Neuron (in vitro differentiated cells): Measurements from ENCODE around the gene CNTN5.

Experiments
- H2AFZ ChIP-seq: one replicate; pipeline ENCODE4 v1.6.1; 2013; ENCODE audit warnings: low read depth, mild to moderate bottlenecking, inconsistent platforms, low read length, moderate library complexity
- H3K27me3 ChIP-seq: one replicate; pipeline ENCODE4 v1.6.1; 2013; ENCODE audit warnings: low read length; ENCODE audit not compliant: insufficient read depth
- H3K36me3 ChIP-seq: one replicate; pipeline ENCODE4 v1.6.1; 2013; ENCODE audit warnings: low read length; ENCODE audit not compliant: insufficient read depth
- H3K4me1 ChIP-seq: one replicate; pipeline ENCODE4 v1.6.1; 2013; ENCODE audit warnings: low read length; ENCODE audit not compliant: insufficient read depth
- H3K4me3 ChIP-seq: 2 replicates; pipeline ENCODE4 v1.5.1; 2013; ENCODE audit warnings: mild to moderate bottlenecking, low read length, moderate library complexity
- H3K9me3 ChIP-seq: one replicate; pipeline ENCODE4 v1.6.1; 2013; ENCODE audit warnings: low read length

CNTN5 gene

GRCh38 chr11:99716302-99716701, 695.6 kb downstream of the CNTN5 start:
- Histone ChIP-seq H3K9me3 (no peaks in the 10 kb centered on the region), H3K36me3 (no peaks in the 10 kb centered on the region), H3K4me1 (no peaks in the 10 kb centered on the region), H2AFZ (no peak overlapping the region), H3K27me3 (no peaks in the 10 kb centered on the region), H3K4me3 (no peak overlapping the region)

DNA sequence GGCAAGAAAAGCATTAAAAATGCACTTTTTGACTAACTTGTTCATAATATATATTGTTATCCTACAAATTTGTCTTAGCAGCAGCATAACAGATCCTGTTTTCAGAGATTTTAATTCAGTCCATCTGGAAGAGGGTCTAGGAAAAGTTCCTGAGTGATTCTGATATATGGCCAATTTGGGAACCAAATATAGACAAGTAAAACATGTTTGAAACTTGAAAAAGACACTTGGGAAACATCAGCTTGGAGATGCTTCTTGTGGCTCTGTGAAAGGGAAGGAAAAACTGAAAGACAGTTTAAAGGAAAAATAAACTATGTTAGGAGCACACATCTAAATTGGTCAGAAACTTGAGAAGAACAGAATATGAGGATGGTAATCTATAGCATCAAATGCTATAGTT, 697.5 kb downstream of the CNTN5 start:
- no peaks in the 10 kb centered on the region for H3K4me1 ChIP-seq
- H3K4me3 ChIP-seq, result no peak overlapping the region
- no peak overlapping the region for H2AFZ ChIP-seq
- H3K9me3 ChIP-seq, result no peaks in the 10 kb centered on the region
- H3K27me3 ChIP-seq, result no peaks in the 10 kb centered on the region
- no peaks in the 10 kb centered on the region for H3K36me3 ChIP-seq

DNA sequence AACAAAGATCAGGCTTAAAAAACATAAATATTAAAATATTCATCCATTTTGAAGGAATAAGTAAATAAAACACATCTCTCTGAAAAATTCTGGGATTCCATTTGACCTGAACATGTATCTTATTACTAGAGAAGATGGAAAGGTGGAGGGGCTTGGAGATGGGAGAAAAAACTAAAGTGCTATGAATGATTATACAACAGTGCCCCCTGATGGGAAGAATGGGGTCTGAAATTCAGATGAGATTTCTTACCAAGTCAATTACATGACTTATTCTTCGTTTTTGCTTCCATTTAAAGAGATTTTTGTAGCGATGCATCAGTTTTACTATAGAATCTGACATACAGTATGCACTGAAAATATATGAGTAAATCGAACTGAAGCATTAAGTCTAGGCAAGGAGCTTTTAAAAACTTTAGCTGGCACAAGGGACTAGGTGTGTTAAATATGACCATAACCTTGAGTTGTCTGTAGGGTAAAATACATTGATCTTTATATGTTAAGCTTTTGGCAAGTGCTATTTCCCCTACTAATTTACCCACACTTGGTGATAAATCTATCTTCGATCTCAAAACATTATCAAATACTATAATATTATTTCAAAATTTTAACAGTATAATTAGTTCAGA, 718.8 kb downstream of the CNTN5 start:
- Histone ChIP-seq H2AFZ (no peak overlapping the region), H3K9me3 (no peaks in the 10 kb centered on the region), H3K4me3 (no peak overlapping the region), H3K36me3 (no peaks in the 10 kb centered on the region), H3K27me3 (no peaks in the 10 kb centered on the region), H3K4me1 (no peaks in the 10 kb centered on the region)

DNA sequence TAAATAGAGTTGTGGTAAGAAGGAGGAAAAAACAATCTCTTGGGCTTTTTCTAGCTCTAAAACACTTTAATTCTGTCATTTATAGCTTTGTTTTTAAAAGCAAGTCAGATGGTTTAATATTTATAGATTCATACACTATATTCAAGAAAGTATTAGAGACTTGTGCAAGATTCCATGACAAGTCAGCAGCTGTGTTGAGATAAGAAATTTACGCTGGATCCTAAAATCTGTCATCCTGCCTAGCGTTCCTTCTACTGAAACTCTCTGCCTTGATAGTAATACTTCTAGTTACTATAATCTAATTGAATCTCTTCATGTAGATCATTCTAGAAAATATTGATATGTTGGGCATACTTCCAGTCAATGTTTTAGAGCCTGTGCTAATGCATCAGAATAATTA, 721.8 kb downstream of the CNTN5 start:
- no peak overlapping the region for H2AFZ ChIP-seq
- H3K4me1 ChIP-seq, result no peaks in the 10 kb centered on the region
- no peaks in the 10 kb centered on the region for H3K36me3 ChIP-seq
- no peaks in the 10 kb centered on the region for H3K27me3 ChIP-seq
- no peaks in the 10 kb centered on the region for H3K9me3 ChIP-seq
- H3K4me3 ChIP-seq, result no peak overlapping the region

DNA sequence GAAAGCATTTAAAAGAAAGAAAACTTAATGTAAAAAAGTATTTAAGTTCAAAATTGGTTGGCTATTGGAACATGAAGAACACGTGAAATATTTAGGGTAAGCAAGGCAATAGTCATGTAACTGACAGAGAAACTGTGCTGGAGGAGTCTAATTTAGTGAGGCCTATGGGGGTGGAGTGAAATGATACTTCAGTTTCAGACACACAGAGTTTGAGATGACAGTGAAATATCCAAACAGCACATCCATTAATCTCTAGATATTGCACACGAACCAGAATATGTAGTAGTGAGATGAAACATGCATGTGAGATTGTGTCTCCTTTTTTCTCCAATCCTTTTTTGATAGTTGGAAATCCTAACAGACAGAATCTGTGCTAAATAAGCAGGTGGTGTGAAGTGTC, 739.0 kb downstream of the CNTN5 start:
- Histone ChIP-seq H3K4me3 (no peak overlapping the region), H3K4me1 (no peaks in the 10 kb centered on the region), H2AFZ (no peak overlapping the region), H3K27me3 (no peaks in the 10 kb centered on the region), H3K36me3 (no peaks in the 10 kb centered on the region), H3K9me3 (no peaks in the 10 kb centered on the region)

DNA sequence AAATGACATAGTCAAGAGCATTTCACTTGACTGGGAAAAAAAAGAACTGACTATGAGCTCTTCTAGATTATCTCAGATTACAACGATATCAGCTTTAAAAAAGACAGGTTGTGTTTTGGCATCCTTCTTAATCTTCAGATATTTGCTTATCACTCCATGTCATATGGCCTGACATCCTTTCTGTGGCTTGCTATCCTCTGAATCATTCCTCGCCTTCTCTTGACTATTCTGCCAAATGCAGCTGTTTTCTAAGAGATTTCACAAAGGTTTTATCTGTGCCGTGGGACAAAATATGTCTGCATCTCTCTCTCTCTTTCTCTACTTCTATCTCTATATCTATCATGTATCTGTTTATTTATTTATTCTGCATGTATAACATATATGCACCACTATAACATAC, 746.1 kb downstream of the CNTN5 start:
- H3K4me1 ChIP-seq, result no peaks in the 10 kb centered on the region
- H3K9me3 ChIP-seq, result no peaks in the 10 kb centered on the region
- no peaks in the 10 kb centered on the region for H3K36me3 ChIP-seq
- no peak overlapping the region for H2AFZ ChIP-seq
- no peak overlapping the region for H3K4me3 ChIP-seq
- H3K27me3 ChIP-seq, result no peaks in the 10 kb centered on the region

DNA sequence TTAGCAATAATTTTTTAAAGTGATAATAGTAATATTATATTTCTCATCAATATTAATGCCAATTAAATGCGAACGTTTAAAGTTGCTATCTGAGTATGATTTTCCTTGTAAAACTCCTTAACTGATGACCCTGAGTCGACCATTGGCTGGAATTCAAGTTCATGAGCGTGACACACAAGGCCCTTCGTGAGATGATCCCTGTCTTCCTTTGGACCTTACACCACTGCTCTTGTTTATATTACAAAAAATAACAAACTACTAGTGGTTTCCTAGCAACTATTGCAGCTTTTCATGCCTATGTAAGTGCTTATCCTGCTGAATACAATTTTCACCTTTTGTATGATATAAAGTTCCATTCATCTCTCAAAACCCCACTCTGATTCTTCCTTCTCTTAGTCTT, 752.9 kb downstream of the CNTN5 start:
- no peaks in the 10 kb centered on the region for H3K9me3 ChIP-seq
- H3K4me3 ChIP-seq, result no peak overlapping the region
- H3K36me3 ChIP-seq, result no peaks in the 10 kb centered on the region
- H3K27me3 ChIP-seq, result no peaks in the 10 kb centered on the region
- no peaks in the 10 kb centered on the region for H3K4me1 ChIP-seq
- no peak overlapping the region for H2AFZ ChIP-seq

DNA sequence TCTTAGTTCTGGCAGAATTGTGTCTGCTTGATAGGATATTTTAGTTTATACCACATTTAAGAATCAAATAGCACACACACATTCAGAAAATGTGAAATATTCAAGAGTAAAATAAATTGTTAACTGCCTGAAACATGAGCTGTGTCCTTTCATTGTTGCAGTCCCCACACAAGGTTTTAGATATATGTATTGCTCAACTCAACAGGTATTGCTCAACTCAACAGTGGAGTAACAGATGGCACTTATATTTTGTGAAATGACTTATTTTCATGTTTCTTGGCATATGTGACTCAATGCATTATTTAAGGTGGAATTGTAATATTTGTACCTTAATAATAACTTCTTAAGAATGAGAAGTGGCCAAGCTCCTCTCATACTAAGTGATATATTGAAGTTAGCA, 760.3 kb downstream of the CNTN5 start:
- H3K4me3 ChIP-seq, result no peak overlapping the region
- H2AFZ ChIP-seq, result no peak overlapping the region
- H3K4me1 ChIP-seq, result no peaks in the 10 kb centered on the region
- H3K36me3 ChIP-seq, result no peaks in the 10 kb centered on the region
- no peaks in the 10 kb centered on the region for H3K27me3 ChIP-seq
- H3K9me3 ChIP-seq, result no peaks in the 10 kb centered on the region

GRCh38 chr11:99791354-99791753, 770.6 kb downstream of the CNTN5 start:
- Histone ChIP-seq H3K9me3 (no peaks in the 10 kb centered on the region), H3K27me3 (no peaks in the 10 kb centered on the region), H3K4me1 (no peaks in the 10 kb centered on the region), H3K4me3 (no peak overlapping the region), H2AFZ (no peak overlapping the region), H3K36me3 (no peaks in the 10 kb centered on the region)

DNA sequence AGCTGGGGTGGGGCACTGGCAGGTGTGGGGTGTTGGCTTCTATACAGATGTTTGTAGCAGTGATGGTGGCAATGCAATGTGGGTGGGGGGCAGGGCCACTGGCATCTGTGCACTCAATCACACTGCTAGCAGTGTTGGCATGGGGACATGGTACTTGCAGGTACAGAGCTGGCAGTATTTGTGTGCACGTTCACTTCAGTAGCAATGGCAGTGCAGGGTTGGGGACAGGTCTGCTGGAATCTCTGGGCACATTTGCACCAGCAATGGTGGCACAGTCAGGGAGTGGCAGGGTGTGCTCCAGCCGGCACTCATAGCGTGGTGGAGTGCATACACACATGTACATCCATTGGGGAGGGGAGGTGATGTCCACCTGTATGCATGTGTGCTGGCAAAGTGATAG, 775.2 kb downstream of the CNTN5 start:
- H3K9me3 ChIP-seq, result no peaks in the 10 kb centered on the region
- H3K36me3 ChIP-seq, result no peaks in the 10 kb centered on the region
- no peak overlapping the region for H3K4me3 ChIP-seq

GRCh38 chr11:99803501-99803900, 782.8 kb downstream of the CNTN5 start:
- Histone ChIP-seq H3K4me1 (no peaks in the 10 kb centered on the region), H3K36me3 (no peaks in the 10 kb centered on the region), H3K4me3 (no peak overlapping the region), H3K9me3 (no peaks in the 10 kb centered on the region), H3K27me3 (no peaks in the 10 kb centered on the region), H2AFZ (no peak overlapping the region)

More for the DNA sequence above, 775.2 kb downstream of the CNTN5 start:
- no peaks in the 10 kb centered on the region for H3K27me3 ChIP-seq
- no peaks in the 10 kb centered on the region for H3K4me1 ChIP-seq
- H2AFZ ChIP-seq, result no peak overlapping the region

GRCh38 chr11:99812516-99812915, 791.8 kb downstream of the CNTN5 start:
- H3K4me3 ChIP-seq, result no peak overlapping the region
- H3K27me3 ChIP-seq, result no peaks in the 10 kb centered on the region
- H3K36me3 ChIP-seq, result no peaks in the 10 kb centered on the region

GRCh38 chr11:99814021-99814420, 793.3 kb downstream of the CNTN5 start:
- Histone ChIP-seq H3K27me3 (no peaks in the 10 kb centered on the region), H2AFZ (no peak overlapping the region), H3K4me3 (no peak overlapping the region), H3K4me1 (no peaks in the 10 kb centered on the region), H3K9me3 (no peaks in the 10 kb centered on the region), H3K36me3 (no peaks in the 10 kb centered on the region)

More at GRCh38 chr11:99812516-99812915, 791.8 kb downstream of the CNTN5 start:
- Histone ChIP-seq H3K9me3 (no peaks in the 10 kb centered on the region), H3K4me1 (no peaks in the 10 kb centered on the region), H2AFZ (no peak overlapping the region)

- Histone ChIP-seq H3K27me3 (no peaks in the 10 kb centered on the region), H3K4me1 (no peaks in the 10 kb centered on the region), H3K36me3 (no peaks in the 10 kb centered on the region), H2AFZ (no peak overlapping the region), H3K9me3 (no peaks in the 10 kb centered on the region), H3K4me3 (no peak overlapping the region)
These were observed 794.0 kb downstream of the CNTN5 start for GRCh38 chr11:99814738-99815137.
